Activated gamma-delta T cell treated with Interleukin-2 at 50 U/mL for 16 hours (primary cell): ENCODE measurements around the gene CFAP20DC.
"Not testable (repeated sequence)": the region's sequence is repeated elsewhere in the genome, so short reads cannot be mapped to it uniquely, and the experiment has no call there.

ENCODE experiments used
- DNase-seq: peaks from one replicate; pipeline ENCODE4 v3.0.0-alpha.2; 2020

The CFAP20DC gene

DNA sequence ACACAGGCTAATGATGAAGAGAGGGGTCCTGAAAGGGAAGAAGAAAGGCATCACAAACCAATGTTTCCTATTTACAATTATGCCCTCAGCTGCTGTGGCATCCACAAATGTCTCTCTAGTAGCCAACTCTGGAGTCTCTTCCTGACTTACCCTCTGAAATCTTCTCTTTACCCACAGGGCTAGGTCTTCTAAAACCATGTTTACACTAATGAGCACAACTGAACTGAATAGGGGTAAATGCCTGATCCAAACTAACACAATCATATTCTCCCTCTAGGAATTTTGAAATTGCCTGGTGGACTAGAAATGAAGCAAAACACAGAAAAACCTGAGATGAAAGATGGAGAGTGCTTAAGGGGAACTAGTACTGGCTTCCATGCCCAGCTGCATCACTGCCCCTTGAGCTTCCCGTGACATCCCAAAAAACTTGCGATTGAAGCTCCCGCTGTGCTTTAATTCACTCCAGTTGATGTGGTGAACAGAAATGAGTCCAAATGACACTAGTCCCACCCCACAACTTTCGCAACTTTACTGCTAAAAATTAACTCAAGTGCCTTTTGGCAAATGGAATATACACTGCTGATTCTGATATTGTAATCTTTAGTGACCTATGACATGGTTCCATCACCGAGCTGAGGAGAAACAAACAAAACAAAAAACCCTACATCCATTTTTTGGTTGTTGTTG lies 32.8 kb downstream of the CFAP20DC start:
- DNase-seq = no peak

DNA sequence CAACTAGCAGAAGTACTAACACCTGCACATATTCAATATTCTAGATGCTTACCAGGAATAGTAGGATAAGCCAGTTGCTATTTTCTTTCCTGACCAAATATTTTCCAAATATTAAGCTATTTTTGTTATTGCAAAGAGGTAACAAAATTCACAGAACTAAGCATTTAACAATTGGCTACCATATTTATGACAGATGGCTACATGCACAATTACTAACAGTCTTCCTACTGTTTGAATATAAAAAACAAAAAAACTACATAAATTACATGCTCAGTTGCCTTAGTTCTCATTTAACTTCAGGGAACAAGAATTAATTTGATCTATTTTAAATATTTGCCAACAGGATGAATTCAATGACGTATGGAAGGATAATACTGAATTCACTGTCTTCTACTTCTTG lies 36.2 kb downstream of the CFAP20DC start:
- DNase-seq = no peak

- no peak for DNase-seq
Measured at GRCh38 chr3:59006634-59007517, 42.9 kb downstream of the CFAP20DC start.

DNA sequence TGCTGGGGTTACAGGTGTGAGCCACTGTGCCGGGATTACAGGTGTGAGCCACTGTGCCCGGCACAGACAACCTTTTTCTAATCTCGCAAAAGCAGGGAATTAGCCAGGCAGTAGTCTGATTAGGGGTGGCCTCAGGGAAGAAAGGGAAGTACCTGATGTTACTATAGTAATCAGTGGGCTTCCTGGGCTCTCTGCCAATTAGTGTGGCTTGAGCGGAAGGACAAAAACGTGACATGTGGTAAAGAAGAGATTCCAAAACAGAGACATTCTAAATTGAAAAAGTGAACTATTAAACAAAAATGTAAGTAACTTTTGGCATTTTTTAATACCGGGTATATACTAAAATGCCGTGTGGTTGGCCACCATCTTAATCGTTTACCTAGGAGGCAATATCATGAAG lies 48.1 kb downstream of the CFAP20DC start:
- no peak for DNase-seq

- no peak for DNase-seq
Measured at GRCh38 chr3:58999774-59000160, 50.1 kb downstream of the CFAP20DC start.

- DNase-seq = no peak
Measured at GRCh38 chr3:58999134-58999773, 50.6 kb downstream of the CFAP20DC start.

DNA sequence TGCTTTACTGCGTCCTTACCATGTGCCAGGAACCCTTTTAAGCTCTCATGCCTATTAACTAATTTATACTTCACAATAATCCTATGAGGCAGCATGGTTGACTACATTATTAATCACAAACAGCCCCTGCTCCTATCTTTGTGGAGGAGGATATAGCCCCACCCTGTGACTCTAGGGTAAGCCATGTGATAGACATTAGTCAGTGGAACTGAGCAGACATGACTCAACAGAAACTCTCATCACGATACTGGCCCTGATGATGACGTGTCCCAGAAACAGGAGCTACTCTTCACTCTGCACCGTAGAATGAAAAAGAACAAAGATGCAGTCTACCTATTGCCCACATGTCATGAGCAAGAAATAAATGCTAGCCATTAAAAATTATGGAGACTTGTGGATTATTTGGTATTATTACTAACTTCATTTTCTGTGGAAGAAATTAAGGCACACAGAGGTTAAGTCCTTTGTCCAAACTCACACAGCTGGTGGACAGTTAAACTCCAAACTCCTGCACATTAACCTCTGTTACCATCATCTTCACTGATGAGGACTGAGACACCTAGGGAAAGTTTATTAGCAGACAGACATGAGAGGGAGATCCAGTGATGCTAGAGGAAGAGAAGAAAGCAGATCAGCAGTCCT lies 51.2 kb downstream of the CFAP20DC start:
- no peak for DNase-seq

GRCh38 chr3:58996730-58997129 lies 53.1 kb downstream of the CFAP20DC start:
- DNase-seq = no peak

DNA sequence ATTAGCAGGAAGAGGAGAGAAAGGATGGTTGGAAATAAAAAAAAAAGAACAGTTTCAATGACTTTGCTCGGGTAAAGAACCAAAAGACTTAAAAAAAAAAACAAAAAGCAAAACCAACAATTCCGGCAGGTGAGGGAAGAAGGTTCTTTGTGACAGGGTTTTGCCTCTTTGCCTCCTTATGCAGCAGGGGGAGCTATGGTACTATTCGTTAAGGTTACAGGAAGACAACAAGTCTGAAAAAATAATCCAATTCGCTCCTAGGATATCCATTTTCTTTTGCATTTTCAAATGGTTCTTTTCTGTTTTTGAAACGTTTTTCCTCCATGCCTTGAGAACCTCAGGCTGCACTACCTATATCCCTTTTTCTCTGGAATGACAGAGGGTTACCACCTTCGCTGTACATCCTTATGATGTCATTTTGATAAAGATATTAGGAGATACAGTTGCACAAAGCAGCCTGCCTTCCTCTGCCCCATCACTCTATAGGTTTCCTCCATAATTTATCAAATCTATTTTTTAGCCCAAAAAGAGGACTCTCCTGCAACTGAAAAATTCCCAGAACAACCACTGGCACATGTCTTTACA lies 55.0 kb downstream of the CFAP20DC start:
- DNase-seq = no peak

- DNase-seq = no peak
Measured at GRCh38 chr3:58993547-58993946, 56.3 kb downstream of the CFAP20DC start.

- no peak for DNase-seq
Measured at GRCh38 chr3:58991623-58992022, 58.2 kb downstream of the CFAP20DC start.

GRCh38 chr3:58991026-58991425 lies 58.8 kb downstream of the CFAP20DC start:
- DNase-seq = no peak

- DNase-seq = no peak
Measured at GRCh38 chr3:58989955-58990354, 59.9 kb downstream of the CFAP20DC start.

DNA sequence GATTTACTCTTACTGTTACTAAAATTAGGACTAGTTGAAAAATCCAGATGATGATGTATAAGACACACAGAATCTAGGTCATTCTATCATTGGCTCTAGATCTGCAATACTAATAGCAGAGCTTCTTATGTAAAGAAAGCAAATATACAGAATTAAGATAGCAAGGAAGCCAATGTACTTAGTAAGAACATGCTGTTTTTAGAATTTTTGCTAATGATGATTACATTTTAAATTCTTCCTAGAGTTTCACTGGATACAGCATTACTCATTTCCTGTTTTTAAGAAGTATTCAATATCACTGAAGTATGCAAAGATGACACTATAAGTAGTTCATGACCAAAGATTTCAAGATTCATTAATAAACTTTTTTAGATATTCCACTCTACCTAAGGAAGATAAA lies 60.7 kb downstream of the CFAP20DC start:
- no peak for DNase-seq

- no peak for DNase-seq
Measured at GRCh38 chr3:58988041-58988440, 61.8 kb downstream of the CFAP20DC start.

- DNase-seq = no peak
Measured at GRCh38 chr3:58986654-58987053, 63.2 kb downstream of the CFAP20DC start.

DNA sequence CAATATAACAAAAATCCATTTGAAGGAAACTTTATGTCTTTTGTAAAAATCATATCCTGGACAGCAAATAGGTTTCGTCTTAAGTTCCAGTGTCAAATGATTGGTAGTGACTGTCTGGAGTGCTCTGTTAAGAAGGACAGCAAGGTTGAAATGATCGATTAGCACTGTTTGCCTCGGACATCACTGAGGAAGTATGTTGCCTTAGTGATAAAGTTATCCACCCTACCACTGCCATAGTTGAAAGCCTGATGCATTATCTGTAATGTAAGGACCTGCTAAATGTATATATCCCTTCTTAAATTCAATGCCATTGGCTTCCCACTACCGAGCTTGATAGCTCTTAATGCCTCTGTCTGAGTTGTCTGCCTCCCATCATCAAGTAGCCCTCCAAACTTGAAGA lies 70.0 kb downstream of the CFAP20DC start:
- DNase-seq = no peak

GRCh38 chr3:58973796-58974195 lies 76.0 kb downstream of the CFAP20DC start:
- no peak for DNase-seq

DNA sequence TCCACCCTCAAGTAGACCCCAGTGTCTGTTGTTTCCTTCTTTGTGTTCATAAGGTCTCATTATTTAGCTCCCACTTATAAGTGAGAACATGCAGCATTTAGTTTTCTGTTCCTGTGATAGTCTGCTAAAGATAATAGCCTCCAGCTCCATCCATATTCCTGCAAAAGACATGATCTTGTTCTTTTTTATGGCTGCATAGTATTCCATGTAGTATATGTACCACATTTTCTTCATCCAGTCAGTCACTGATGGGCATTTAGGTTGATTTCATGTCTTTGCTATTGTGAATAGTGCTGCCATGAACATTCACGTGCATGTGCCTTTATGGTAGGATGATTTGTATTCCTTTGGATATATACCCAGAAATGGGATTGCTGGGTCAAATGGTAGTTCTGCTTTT lies 82.0 kb downstream of the CFAP20DC start:
- not testable (repeated sequence) for DNase-seq

GRCh38 chr3:58965865-58966264 lies 84.0 kb downstream of the CFAP20DC start:
- no peak for DNase-seq

GRCh38 chr3:58963928-58964503 lies 85.8 kb downstream of the CFAP20DC start:
- no peak for DNase-seq

DNA sequence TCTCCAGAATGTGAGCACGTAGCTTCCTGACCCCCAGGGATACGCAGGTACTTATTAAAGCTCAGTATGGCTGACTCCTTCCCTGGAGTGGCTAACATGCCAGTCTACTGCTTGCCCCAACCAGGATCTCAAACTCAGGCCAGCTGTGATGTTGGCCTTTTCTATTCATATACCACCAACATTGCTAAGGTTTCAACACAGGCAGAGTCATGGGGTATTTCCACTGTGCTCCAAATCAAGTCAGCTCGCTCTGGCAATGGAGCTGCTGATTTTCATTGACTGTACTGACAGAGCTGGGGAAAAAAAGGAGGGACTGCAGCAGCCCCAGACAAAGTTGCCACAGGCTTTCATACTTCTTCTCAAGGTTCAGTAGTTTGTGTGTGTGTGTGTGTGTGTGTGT lies 87.0 kb downstream of the CFAP20DC start:
- no peak for DNase-seq
